HepG2 (cell line): ENCODE data around the gene DNASE2B. TPM values are rescaled to one million over a fixed set of nuclear protein-coding genes. Genes with fewer than 3 reads are reported as not detected.

Experiments
- ATAC-seq: fragments of 200-7000 bp; cut with Tn5 transposase; 3 replicates; pipeline ENCODE4 v1.9.1; 2020; ENCODE audit warnings: mild to moderate bottlenecking, moderate library complexity
- BruUV-seq: library from RNA; stranded (reverse); fragments of 400-500 nt; replicated peaks from 2 replicates; lab custom pipeline; 2021; lab: Mats Ljungman, UMichigan
- CTCF ChIA-PET: fragments of 300-600 bp; formaldehyde crosslinking; extraction: SDS; loops from one replicate; lab custom pipeline; 2021; ENCODE audit warnings: low total read pairs, inconsistent platforms, low intra/inter-chr PET ratio; lab: Yijun Ruan, JAX
- POLR2A ChIA-PET: fragments of 350-600 bp; sonication (Branson Sonifier 250); formaldehyde crosslinking; loops from one replicate; lab custom pipeline; 2020; ENCODE audit warnings: antibody characterized with exemption, inconsistent platforms; lab: Yijun Ruan, JAX
- DNase-seq: peaks from one replicate; pipeline ENCODE4 v3.0.0-alpha.2; 2015; ENCODE audit warnings: low spot score
- FAIRE-seq: peaks from 3 replicates; lab custom pipeline; 2011; peaks lifted over from hg19 to GRCh38; lab: Jason Lieb, UNC
- H2AFZ ChIP-seq: one replicate; pipeline ENCODE4 v1.6.1; 2011; ENCODE audit warnings: low read length, inconsistent platforms
- H3K27ac ChIP-seq: fragments of 300-600 bp; 3 replicates; pipeline ENCODE4 v1.8.0; 2011; ENCODE audit warnings: mixed run types, mild to moderate bottlenecking, mixed read lengths, low read length, inconsistent platforms; ENCODE audit not compliant: insufficient read depth; ENCODE audit errors: extremely low read length
- H3K27me3 ChIP-seq, 2 experiments: fragments of 200-600 bp in 1 of 2; 2 replicates in 1 of 2; 3 replicates in 1 of 2; pipeline versions ENCODE4 v1.6.0 to v1.8.0; 2011; ENCODE audit warnings: low read length in 2 of 2, mild to moderate bottlenecking in 2 of 2, moderate library complexity in 2 of 2, inconsistent platforms in 1 of 2; ENCODE audit not compliant: insufficient read depth in 2 of 2, control insufficient read depth in 1 of 2
- H3K36me3 ChIP-seq, 2 experiments: fragments of 200-600 bp in 1 of 2; replicated peaks in 1 of 2; 2 replicates in 1 of 2; 3 replicates in 1 of 2; pipeline versions ENCODE4 v1.5.1 to v1.8.0; 2011; ENCODE audit warnings: low read length in 2 of 2, inconsistent platforms in 1 of 2; ENCODE audit not compliant: insufficient read depth in 2 of 2, control insufficient read depth in 1 of 2
- H3K4me1 ChIP-seq: 2 replicates; pipeline ENCODE4 v1.5.1; 2012; ENCODE audit warnings: low read length, inconsistent platforms; ENCODE audit not compliant: insufficient read depth
- H3K4me2 ChIP-seq: 2 replicates; pipeline ENCODE4 v1.6.0; 2011; ENCODE audit warnings: low read depth, low read length, inconsistent platforms
- H3K4me3 ChIP-seq, 3 experiments: fragments of 200-600 bp in 1 of 3; sonication (generic), shearing (Covaris generic) in 1 of 3; replicated peaks in 1 of 3; 2 replicates each; pipeline ENCODE4 v1.5.1; 2011 to 2016; ENCODE audit warnings: low read length in 3 of 3, inconsistent platforms in 2 of 3, low read depth in 2 of 3, mild to moderate bottlenecking in 2 of 3, control low read depth in 1 of 3, mixed read lengths in 1 of 3; ENCODE audit not compliant: insufficient read depth in 1 of 3
- H3K79me2 ChIP-seq: one replicate; pipeline ENCODE4 v1.6.1; 2011; ENCODE audit warnings: low read length, inconsistent platforms; ENCODE audit not compliant: insufficient read depth
- H3K9ac ChIP-seq: 2 replicates; pipeline ENCODE4 v1.6.0; 2011; ENCODE audit warnings: mild to moderate bottlenecking, low read depth, low read length, inconsistent platforms; ENCODE audit not compliant: insufficient read depth
- H3K9me3 ChIP-seq: 2 replicates; pipeline ENCODE4 v1.5.1; 2012; ENCODE audit warnings: mild to moderate bottlenecking, low read length
- H4K20me1 ChIP-seq: 2 replicates; pipeline ENCODE4 v1.6.0; 2011; ENCODE audit warnings: inconsistent platforms, mild to moderate bottlenecking, low read length, moderate library complexity; ENCODE audit not compliant: insufficient read depth
- CCDC6 ChIP-seq: sonication (generic); formaldehyde crosslinking; IDR thresholded peaks from 2 replicates; pipeline ENCODE4 v1.8.1; 2022; ENCODE audit warnings: mild to moderate bottlenecking, missing genetic modification reagents, moderate library complexity
- E2F2 ChIP-seq: sonication (generic); formaldehyde crosslinking; IDR thresholded peaks from 2 replicates; pipeline ENCODE4 v1.4.0; 2020; ENCODE audit warnings: missing genetic modification reagents, borderline replicate concordance
- ETS1 ChIP-seq: sonication (generic); formaldehyde crosslinking; IDR thresholded peaks from 2 replicates; pipeline ENCODE4 v1.4.0; 2020; ENCODE audit warnings: missing genetic modification reagents
- HNRNPK ChIP-seq: fragments of 200-400 bp; formaldehyde crosslinking; IDR thresholded peaks from 2 replicates; pipeline ENCODE4 v1.6.1; 2018; ENCODE audit warnings: low read length, low read depth, moderate library complexity, mild to moderate bottlenecking; ENCODE audit not compliant: poor library complexity, severe bottlenecking
- REST ChIP-seq, 2 experiments: IDR thresholded peaks; 2 replicates each; pipeline ENCODE4 v1.6.1; 2011 to 2012; ENCODE audit warnings: low read length in 2 of 2, borderline replicate concordance in 1 of 2, low read depth in 1 of 2, mild to moderate bottlenecking in 1 of 2, moderate library complexity in 1 of 2
- YEATS4 ChIP-seq: sonication (generic); formaldehyde crosslinking; IDR thresholded peaks from 2 replicates; pipeline ENCODE4 v1.4.0; 2020; ENCODE audit warnings: missing genetic modification reagents, borderline replicate concordance
- ZBTB43 ChIP-seq: sonication (generic); formaldehyde crosslinking; conservative IDR thresholded peaks from 2 replicates; pipeline ENCODE4 v1.4.0; 2020; ENCODE audit warnings: missing genetic modification reagents
- ZBTB7B ChIP-seq: sonication (generic); formaldehyde crosslinking; IDR thresholded peaks from 2 replicates; pipeline ENCODE4 v1.4.0; 2020; ENCODE audit warnings: missing genetic modification reagents
- ZFX ChIP-seq: sonication (generic); formaldehyde crosslinking; IDR thresholded peaks from 2 replicates; pipeline ENCODE4 v1.4.0; 2020; ENCODE audit warnings: mild to moderate bottlenecking, low read depth, missing genetic modification reagents, moderate library complexity
- ZNF207 ChIP-seq: fragments of 450-650 bp; IDR thresholded peaks from 2 replicates; pipeline ENCODE4 v1.6.1; 2016; ENCODE audit warnings: antibody characterized with exemption, borderline replicate concordance
- ZNF543 ChIP-seq: sonication (generic); formaldehyde crosslinking; IDR thresholded peaks from 2 replicates; pipeline ENCODE4 v1.4.0; 2020; ENCODE audit warnings: mild to moderate bottlenecking, missing genetic modification reagents
- ZNF619 ChIP-seq: sonication (generic); formaldehyde crosslinking; IDR thresholded peaks from 2 replicates; pipeline ENCODE4 v1.4.0; 2020; ENCODE audit warnings: mild to moderate bottlenecking, missing genetic modification reagents
- ZSCAN30 ChIP-seq: sonication (generic); formaldehyde crosslinking; IDR thresholded peaks from 2 replicates; pipeline ENCODE4 v1.5.0; 2020; ENCODE audit warnings: mild to moderate bottlenecking, missing genetic modification reagents
- WGBS: methylation state at CpG from one replicate; pipeline ENCODE4 v1.1.6; 2017; ENCODE audit warnings: low lambda C conversion rate; 5-methylcytosine and 5-hydroxymethylcytosine counted together
- in situ Hi-C: cut with HindIII; loops from 2 replicates; pipeline ENCODE4 v1.10.0; 2017; ENCODE audit warnings: low pct_unique_long_range_greater_than_20kb; ENCODE audit not compliant: extremely low pct_ligation_motif_present
- intact Hi-C: fragments of 100-400 bp; cut with micrococcal nuclease; formaldehyde crosslinking; loops from one replicate; pipeline ENCODE4 v1.10.0; 2022; ENCODE audit not compliant: unreplicated experiment
- polyA plus RNA-seq, 8 experiments: library from polyadenylated mRNA; depleted of rRNA in 3 of 8; stranded (reverse) in 7 of 8; unstranded in 1 of 8; fragments of >200 nt; fragmentation: Illumina TruSeq in 4 of 8; extraction: Trizol in 4 of 8; gene quantifications; 2 replicates each; pipeline versions ENCODE4 v1.2.1 to v1.2.3, GENCODE V29; 2011 to 2016; ENCODE audit warnings: low read depth in 4 of 8, missing spikeins in 1 of 8, mixed read lengths in 1 of 8; ENCODE audit not compliant: insufficient read depth in 1 of 8
- total RNA-seq, 5 experiments: library from RNA; depleted of rRNA; stranded (reverse); fragments of >200 nt; fragmentation: Illumina TruSeq; extraction: Trizol; gene quantifications; 2 replicates each; pipeline ENCODE4 v1.2.3, GENCODE V29; 2016; ENCODE audit warnings: low read depth in 1 of 5

DNASE2B gene
- total and polyA plus RNA-seq, 2 of the 13 experiments (the other 11 are each of a cell fraction or from before 2014, with no cell fraction given), result not detected

GRCh38 chr1:84424513-84425149, 26.3 kb downstream of the DNASE2B start:
- no peak for FAIRE-seq

More at GRCh38 chr1:84424513-84425149, 26.3 kb downstream of the DNASE2B start:
- Histone ChIP-seq H3K36me3 (no peaks in the 10 kb centered on the region), H3K4me1 (no peaks in the 10 kb centered on the region), H2AFZ (no peak overlapping the region), H3K4me3 (no peak overlapping the region), H3K27me3 (no peaks in the 10 kb centered on the region; a peak in 1 of 5 replicates), H3K9ac (no peak overlapping the region), H3K4me2 (no peak overlapping the region), H3K27ac (no peak overlapping the region), H3K9me3 (no peaks in the 10 kb centered on the region), H3K79me2 (no peaks in the 10 kb centered on the region), H4K20me1 (no peaks in the 10 kb centered on the region)
- CTCF ChIA-PET, result no interaction called here
- POLR2A ChIA-PET, result no interaction called here
- intact Hi-C loops, result no loop called here
- ATAC-seq (no peak), DNase-seq (no peak)
- BruUV-seq, result no TSS peak
- WGBS, result 24% methylated on average over 6 of the region's 6 CpGs
- in situ Hi-C loops, result loop anchor here (10.0 kb wide), 1 partner anchor 490 kb away; no protein-coding TSS in a partner anchor
- TF ChIP-seq ZBTB7B (CRISPR knock-in tag), result no peak
- no peak for TF ChIP-seq ZFX
- TF ChIP-seq E2F2 (CRISPR knock-in tag), result no peak
- TF ChIP-seq ZNF543 (CRISPR knock-in tag), result no peak
- TF ChIP-seq ZNF619, result no peak
- TF ChIP-seq REST (IDR thresholded peaks at IDR 0.05; ENCODE audit: borderline replicate concordance in 1 of 2, low read depth in 1 of 2, low read length in 2 of 2), result no peak
- TF ChIP-seq YEATS4 (CRISPR knock-in tag), result no peak
- TF ChIP-seq ZNF207, result no peak
- TF ChIP-seq ZSCAN30, result no peak
- TF ChIP-seq ETS1, result no peak
- TF ChIP-seq CCDC6 (CRISPR knock-in tag), result no peak
- no peak for TF ChIP-seq ZBTB43
- TF ChIP-seq HNRNPK, result no peak
- TF ChIP-seq, all 625 proteins: peak for 0
